GM19438 (cell line): Measurements from ENCODE around the gene ASB2.

ENCODE experiments used
- ATAC-seq: cut with Tn5 transposase; IDR thresholded peaks from one replicate; pipeline ENCODE4 v1.9.1; 2021; ENCODE audit warnings: low read depth; ENCODE audit not compliant: unreplicated experiment

The ASB2 gene

GRCh38 chr14:93884950-93885349 lies 91.4 kb downstream of the ASB2 start:
- no peak for ATAC-seq
